Measurements from ENCODE around the gene MRTFA. TPM values are rescaled to one million over a fixed set of nuclear protein-coding genes. Genes with fewer than 3 reads are reported as not detected.

The MRTFA gene
- polyA plus RNA-seq, 1 of the 3 experiments (the other 2 are of a cell fraction): 5.8 TPM

DNA sequence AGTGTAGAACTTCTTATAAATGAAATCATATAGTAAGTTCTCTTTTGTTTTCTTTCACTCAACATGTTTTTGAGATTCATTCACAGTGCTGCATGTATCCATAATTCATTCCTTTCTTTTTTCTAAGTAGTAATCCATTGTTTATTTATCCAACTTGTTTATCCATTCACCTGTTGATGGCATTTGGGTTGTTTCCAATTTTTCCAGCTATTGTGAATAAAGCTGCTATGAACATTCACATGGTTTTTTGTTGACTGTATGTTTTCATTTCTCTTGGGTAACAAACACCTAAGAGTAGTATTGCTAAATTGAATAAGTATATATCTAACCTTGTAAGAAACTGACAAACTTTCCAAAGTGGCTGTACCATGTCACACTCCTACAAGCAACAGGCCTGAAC lies 23.5 kb downstream of the MRTFA start:
- Histone ChIP-seq H3K4me3 (ENCODE audit: low read depth in 2 of 2, low read length in 1 of 2) (no peak overlapping the region), H3K4me2 (no peak overlapping the region), H3K36me3 (replicated peaks in 1 of 2; ENCODE audit: control insufficient read depth in 1 of 2, insufficient read depth in 2 of 2, low read length in 1 of 2) (no peaks in the 10 kb centered on the region), H2AFZ (ENCODE audit: low read depth) (no peak overlapping the region), H3K4me1 (ENCODE audit: control insufficient read depth in 1 of 2, insufficient read depth in 2 of 2, low read depth in 1 of 2, low read length in 1 of 2) (0 out of 4 replicates have a peak, but pooled peaks cover 0 to 6% of the 10 kb centered on the region in 2 experiments), H3K9me3 (no peaks in the 10 kb centered on the region), H3K27ac (ENCODE audit: low read depth in 2 of 2, low read length in 1 of 2) (no peak overlapping the region), H4K20me1 (ENCODE audit: insufficient read depth) (peaks cover 21% of the 10 kb centered on the region; the same call in 1 of the 2 replicates), H3F3A (replicated peaks; ENCODE audit: insufficient read depth) (no peaks in the 10 kb centered on the region), H3K79me2 (ENCODE audit: insufficient read depth) (peaks cover 82% of the 10 kb centered on the region), H3K9ac (no peak overlapping the region), H3K27me3 (ENCODE audit: insufficient read depth) (no peaks in the 10 kb centered on the region), H3K9me2 (no peaks in the 10 kb centered on the region)
- no peak for DNase-seq
- CTCF ChIA-PET: no interaction called here
- no peak for TF ChIP-seq TAF1 (IDR thresholded peaks at IDR 0.05; ENCODE audit: borderline replicate concordance, low read depth, low read length)
- no peak for TF ChIP-seq FOSL2 (IDR thresholded peaks at IDR 0.05; ENCODE audit: borderline replicate concordance, low read depth)
- TF ChIP-seq USF1 (IDR thresholded peaks at IDR 0.05; ENCODE audit: borderline replicate concordance, low read depth): no peak
- TF ChIP-seq MXI1 (IDR thresholded peaks at IDR 0.05; ENCODE audit: low read depth, low read length): no peak
- TF ChIP-seq SIN3A (IDR thresholded peaks at IDR 0.05; ENCODE audit: borderline replicate concordance, low read depth, low read length): no peak
- no peak for TF ChIP-seq JUND (IDR thresholded peaks at IDR 0.05)
- TF ChIP-seq RCOR1 (IDR thresholded peaks at IDR 0.05; ENCODE audit: low read length): no peak
- TF ChIP-seq PBX3 (IDR thresholded peaks at IDR 0.05): no peak
- no peak for TF ChIP-seq ZBTB33 (IDR thresholded peaks at IDR 0.05; ENCODE audit: borderline replicate concordance, low read depth)
- TF ChIP-seq EZH2phosphoT487 (IDR thresholded peaks at IDR 0.05; ENCODE audit: borderline replicate concordance, low read depth): no peak
- TF ChIP-seq USF2 (IDR thresholded peaks at IDR 0.05; ENCODE audit: borderline replicate concordance, low read depth, low read length): no peak
- TF ChIP-seq POLR2AphosphoS5 (IDR thresholded peaks at IDR 0.05; ENCODE audit: low read depth, low read length): no peak
- TF ChIP-seq SMC3 (IDR thresholded peaks at IDR 0.05; ENCODE audit: low read depth, low read length): no peak
- TF ChIP-seq, protein P1, sequence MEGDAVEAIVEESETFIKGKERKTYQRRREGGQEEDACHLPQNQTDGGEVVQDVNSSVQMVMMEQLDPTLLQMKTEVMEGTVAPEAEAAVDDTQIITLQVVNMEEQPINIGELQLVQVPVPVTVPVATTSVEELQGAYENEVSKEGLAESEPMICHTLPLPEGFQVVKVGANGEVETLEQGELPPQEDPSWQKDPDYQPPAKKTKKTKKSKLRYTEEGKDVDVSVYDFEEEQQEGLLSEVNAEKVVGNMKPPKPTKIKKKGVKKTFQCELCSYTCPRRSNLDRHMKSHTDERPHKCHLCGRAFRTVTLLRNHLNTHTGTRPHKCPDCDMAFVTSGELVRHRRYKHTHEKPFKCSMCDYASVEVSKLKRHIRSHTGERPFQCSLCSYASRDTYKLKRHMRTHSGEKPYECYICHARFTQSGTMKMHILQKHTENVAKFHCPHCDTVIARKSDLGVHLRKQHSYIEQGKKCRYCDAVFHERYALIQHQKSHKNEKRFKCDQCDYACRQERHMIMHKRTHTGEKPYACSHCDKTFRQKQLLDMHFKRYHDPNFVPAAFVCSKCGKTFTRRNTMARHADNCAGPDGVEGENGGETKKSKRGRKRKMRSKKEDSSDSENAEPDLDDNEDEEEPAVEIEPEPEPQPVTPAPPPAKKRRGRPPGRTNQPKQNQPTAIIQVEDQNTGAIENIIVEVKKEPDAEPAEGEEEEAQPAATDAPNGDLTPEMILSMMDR (IDR thresholded peaks at IDR 0.05): no peak
- no peak for TF ChIP-seq MEF2A (IDR thresholded peaks at IDR 0.05; ENCODE audit: borderline replicate concordance, low read depth)
- POLR2A ChIA-PET: no interaction called here

Data from SK-N-SH (cell line).